Dermis microvascular lymphatic vessel endothelial cell (primary cell): ENCODE measurements around the gene CFAP90. TPM values are rescaled to one million over a fixed set of nuclear protein-coding genes. Genes with fewer than 3 reads are reported as not detected.

Source experiments
- DNase-seq, 2 donors: peaks; one replicate each; pipeline versions ENCODE4 v3.0.0 to v3.0.0-alpha.2; 2010; ENCODE audit warnings: low read depth in 2 of 2
- total RNA-seq: library from RNA; depleted of rRNA; stranded (reverse); fragments of >200 nt; gene quantifications from 2 replicates; pipeline ENCODE4 v1.2.1, GENCODE V29; 2014

Gene CFAP90
- total RNA-seq, 1 donor from 2014 or later, result not detected

DNA sequence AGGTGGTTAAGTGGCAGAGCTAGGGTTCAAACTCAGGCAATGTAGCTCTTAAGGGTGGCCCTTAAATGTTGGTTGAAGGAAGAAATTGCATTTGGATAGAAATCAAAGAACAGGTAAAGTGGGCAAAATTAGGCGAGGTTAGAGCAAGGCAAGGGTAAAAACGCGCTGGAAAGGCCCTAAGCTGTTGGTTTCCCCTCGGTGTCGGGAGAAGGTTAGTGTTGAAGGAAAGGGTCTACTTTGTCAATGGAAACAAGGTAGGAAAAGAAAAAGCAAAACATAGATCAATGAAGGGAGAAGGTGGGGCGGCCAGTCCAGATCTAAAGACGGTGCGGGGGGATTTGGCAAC is 17.5 kb upstream of the CFAP90 start:
- DNase-seq, result no peak

DNA sequence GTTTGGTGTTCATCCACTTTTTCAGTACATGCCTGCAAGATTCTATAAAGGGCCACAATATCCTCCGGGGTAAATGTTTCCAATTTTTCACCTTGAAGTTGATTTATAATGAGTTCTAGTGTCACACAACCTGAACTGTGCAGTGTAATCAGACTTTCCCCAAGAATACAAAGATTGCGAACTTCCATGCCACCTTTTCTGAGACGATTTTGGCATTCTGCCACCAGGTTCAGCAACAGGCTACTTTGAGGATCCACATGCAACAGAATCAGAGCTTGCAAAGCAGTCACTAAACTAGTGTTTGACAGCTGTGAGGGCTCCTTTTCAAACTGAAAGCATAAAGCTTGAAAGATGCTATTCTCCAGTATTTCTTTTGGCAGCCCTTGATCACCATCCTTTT is 16.3 kb upstream of the CFAP90 start:
- no peak for DNase-seq

DNA sequence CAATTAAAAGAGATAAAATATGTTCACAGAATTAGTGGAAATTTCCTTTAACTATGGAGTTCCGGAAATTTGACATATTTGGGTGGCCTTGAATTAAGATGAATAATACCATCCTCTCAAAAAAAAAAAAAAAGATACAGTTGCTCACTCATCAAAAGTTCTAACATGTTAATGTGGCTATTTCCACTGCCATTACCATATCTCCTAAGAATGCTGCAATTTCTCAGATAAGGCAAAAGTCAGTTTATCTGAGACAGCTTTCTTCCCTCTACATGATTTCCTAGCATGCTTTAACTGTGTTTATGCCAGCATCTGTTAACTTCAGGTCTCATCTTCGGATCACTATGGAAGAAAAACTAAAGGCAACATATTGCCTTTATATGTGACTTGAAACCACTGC is 15.3 kb upstream of the CFAP90 start:
- DNase-seq, result no peak

DNA sequence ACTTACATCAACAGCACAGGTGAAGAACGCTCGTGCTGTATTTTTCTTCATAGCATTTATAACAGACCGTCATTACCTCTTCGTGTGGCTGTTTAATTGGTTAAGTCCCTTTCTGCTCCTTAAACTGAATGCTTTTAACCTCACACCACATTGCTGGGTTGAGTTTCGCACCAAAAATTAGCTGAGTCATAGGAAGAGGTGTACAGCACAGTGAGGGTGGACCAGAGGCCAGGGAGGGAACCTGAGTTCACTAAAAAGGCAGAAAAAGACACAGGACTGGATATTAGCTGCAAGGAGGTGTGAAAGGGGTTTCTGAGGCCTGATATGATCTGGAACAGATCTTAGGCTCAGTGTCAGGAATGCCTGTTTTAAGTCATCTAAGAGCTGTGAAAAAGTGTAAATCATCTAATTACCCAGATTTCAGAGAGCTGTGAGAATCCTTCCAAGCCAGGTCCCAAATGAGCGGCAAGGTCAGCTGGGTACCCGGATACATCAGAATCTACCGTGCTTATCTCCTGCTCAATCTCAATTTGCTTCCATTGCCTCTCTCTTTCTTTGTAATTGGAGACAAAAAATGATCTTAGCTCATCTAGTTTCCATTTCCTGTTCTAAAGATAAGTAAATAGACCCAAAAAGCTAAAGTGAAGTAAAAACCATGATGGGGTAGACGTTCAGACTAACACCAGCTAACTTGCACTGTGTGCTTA is 7.1 kb upstream of the CFAP90 start:
- DNase-seq, result no peak

DNA sequence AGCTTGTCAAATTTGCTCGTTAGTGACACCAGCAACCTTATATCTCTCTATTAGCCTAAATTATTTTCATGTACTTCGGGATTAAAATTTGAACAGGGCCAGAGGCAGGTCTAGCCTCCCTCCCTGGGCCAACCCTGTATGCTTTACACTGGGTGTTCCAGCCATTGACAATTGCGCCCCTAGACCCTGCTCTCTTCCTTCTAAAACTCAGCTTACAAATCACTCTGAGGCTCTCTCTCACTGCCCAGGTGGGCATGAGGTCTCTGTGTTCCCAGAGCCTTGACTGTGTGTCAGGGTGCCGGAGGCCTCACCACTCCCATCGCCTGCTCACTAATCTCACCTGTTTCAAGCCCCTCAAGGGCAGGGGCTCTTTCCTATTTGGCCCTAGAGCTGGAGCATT is 6.4 kb upstream of the CFAP90 start:
- no peak for DNase-seq

DNA sequence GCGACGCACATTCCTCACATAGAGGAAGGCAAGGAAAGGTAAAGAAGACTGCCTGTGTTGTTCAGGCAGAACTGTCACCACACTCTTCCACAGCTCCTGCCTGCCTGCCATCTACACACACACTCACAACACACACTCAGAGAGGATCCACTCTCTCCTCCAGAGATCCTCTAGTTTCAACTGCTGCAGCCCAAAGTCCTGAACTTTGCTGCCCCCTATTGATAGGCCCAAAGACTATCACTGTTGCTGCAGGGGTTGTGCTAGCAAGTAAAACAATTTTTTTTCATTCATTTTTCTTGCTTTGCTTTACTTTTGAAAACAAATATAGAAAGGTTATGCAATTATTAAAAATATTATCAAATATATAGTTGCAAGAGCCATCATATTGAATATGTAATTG is 5.9 kb upstream of the CFAP90 start:
- DNase-seq, result peak; percentile 17 to 45

DNA sequence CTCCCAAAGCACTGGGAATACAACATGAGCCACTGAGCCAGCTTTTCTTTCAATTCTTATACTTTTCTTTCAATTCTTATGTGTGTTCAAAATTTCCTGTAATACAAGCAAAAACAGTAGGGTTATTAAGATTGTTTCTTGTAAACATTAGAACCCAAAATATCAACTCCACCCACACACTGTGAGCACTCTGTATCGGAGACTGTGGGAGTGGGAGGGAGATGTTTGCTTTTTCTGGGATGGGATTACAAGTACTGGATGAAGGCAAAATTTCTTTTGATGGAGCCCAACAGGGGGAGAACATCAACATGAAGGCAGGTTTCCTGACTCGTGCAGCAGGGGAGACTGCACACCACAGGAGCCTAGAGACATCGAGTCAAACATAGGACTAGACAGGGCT is 4.7 kb upstream of the CFAP90 start:
- DNase-seq, result no peak

DNA sequence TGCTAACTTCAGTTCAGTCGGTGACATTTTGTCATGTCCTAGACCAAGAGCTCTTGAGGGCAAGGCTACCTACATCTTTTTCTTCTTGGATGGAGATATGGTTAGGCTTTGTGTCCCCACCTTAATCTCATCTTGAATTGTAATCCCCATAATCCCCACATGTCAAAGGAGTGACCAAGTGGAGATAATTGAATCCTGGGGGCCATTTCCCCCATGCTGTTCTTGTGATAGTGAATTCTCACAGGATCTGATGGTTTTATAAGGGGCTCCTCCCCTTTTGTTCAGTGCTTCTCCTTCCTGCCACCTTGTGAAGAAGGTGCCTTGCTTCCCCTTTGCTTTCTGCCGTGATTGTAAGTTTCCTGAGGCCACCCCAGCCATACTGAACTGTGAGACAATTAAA is 2.1 kb upstream of the CFAP90 start:
- DNase-seq, result no peak

DNA sequence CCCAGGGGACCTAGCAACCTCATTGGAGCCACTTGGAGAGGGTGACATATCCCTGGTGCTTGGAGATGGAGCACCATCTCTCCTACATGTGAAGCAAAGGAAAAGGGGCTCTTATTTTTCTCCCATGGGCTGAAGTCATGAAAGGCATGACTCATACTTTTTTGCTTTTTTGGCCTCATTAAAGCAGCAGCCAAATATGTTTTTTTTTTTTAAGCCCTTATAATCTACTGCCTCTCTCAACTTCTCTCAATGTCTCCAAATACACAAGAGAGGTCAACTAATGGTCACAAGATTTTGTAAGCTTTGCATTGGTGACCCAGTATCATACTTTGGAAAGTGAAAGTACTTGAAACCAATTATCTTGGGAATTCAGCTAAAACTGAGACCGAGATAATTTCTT is 1.6 kb upstream of the CFAP90 start:
- no peak for DNase-seq

DNA sequence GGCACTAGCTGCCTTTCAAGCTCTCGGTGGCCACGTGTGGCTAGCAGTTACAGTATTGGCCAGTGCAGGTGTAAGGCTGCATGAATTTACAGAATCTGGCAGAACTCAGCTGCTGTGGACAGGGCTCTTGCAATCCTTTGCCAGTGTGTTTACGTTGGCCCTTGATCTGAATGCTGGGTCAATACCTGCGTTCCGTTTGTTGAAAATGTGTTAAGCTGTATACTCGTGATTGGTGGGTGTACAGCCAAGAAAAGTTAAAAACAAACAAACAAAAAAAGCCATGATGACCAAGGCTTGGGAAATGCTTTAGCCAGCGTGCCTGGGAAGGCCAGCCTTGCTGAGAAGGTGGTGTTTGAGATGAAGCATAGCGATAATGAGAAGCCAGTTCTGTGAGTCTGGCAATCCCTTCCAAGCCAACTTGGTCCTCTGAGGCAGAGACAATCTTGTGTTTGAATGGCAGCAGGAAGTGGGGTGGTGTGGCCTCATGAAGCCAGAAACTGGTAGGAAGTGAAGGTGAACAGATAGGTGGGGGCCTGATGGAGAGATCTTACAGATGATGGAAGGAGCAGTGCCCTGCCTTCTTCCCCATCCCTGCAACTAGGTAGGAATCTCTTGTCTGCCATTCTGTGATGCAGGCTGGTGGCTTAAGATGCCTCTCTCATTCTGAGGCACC is 820 bp upstream of the CFAP90 start:
- DNase-seq, result no peak

DNA sequence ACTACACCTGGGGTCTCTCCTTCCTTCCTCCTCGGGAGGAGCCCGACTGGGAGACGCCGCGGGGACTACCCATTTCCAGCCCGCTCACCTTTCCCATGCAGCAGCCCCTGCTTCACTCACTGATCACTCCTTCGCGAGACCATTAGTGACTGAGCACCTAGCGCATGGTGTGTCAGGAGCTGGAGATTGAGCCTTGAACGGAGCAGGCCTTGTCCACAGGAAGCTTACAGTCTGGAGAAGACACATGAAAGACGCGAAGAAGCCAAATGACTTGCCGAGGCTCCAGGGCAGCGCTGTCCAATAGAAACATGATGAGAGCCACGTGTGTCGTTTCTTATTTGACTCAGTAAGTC is 283 bp upstream of the CFAP90 start:
- DNase-seq, result no peak

DNA sequence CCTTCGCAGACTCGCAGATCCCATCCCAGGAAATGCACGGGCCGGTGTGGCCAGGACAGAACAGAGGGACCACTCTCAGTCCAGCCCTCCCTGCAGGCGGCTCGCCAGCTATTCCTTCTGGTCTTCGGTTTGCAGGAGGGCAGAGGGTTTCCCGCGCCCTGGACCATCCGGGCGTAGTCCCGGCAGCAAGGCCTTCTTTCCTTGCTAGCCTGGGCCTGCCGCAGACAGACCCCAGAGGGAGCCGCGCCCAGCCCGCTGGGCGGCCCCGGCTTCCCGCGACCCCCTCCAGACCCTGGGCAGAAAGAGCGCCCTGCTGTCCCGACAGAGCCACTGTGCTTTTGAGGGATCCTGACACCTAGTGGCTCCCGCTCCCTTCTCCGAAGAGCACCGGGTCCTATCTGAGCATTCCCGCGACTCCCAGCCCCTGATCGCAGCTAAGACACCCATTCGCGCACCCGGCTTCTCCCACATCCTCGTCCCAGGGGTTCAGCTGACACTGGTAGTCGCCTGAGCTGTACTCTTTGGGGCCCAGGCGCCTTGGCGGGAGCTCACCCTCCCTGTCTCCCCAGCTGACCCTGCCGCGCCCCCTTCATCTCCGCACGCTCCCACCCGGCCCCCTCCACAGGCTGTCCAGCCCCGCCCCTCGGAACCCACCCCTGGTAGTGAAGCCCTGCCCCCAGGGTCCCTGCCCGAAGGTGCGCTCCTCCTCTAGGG is 1.1 kb downstream of the CFAP90 start:
- DNase-seq, result no peak

DNA sequence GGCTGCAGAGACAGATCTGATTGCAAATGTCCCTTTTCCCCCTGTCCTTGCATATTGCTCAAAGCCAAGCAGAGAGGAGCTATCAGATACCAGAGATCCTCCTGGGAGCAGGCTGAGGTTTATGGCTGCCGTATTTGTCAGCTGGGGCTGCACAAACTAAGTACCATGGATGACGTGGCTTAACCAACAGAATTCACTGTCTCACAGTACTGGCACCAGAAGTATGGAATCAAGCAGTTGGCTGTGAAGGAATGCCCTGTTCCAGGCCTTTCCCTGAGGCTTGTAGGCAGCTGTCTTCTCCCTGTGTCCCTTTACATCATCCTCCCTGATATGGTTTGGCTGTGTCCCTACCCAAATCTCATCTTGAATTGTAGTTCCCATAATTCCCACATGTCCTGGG is 2.6 kb downstream of the CFAP90 start:
- DNase-seq, result no peak

DNA sequence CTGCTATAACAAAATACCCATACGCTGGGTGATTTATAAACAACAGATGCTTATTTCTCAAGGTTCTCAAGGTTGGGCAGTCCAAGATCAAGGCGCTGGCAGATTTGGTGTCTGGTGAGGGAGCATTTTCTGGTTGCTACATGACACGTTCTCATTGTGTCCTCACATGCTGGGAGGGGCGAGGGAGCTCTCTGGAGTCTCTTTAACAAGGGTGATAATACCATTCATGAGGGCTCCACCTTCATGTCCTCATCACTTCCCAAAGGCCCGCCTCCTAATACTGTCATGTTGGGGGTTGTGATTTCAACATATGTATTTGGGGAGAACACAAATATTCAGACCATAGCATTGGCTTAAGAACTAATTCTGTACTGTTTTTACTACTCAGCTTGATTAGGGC is 4.6 kb downstream of the CFAP90 start:
- DNase-seq, result no peak

DNA sequence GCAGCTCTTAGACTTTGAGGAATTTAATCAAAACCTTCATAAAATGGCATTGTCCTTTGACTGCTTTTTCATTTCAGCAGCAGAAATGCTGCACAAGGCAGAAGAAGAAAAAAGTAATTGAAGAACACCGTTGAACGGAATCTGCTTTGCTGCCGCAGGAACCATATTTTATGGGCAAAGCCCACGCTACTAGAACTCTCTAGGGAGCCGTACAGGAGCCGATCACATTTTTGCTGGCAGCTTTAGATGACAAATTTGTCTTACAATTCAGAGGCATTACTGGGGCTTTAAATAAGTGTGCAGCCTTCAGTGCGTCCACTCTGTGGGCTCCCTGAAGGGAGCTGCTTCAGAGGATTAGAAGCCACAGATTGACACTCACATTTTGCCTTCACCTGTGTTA is 5.4 kb downstream of the CFAP90 start:
- no peak for DNase-seq

DNA sequence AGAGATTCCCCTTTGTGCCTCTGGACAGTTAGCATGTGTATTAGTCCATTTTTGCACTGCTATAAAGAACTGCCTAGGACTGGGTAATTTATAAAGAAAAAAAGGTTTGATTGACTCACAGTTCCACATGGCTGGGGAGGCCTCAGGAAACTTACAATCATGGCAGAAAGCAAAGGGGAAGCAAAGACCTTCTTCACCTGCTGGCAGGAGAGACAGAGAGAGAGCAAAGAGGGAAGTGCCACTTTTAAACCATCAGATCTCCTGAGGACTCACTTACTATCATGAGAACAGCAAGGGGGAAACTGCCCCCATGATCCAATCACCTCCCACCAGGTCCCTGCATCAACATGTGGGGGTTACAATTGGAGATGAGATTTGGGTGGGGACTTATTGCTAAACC is 6.0 kb downstream of the CFAP90 start:
- no peak for DNase-seq

DNA sequence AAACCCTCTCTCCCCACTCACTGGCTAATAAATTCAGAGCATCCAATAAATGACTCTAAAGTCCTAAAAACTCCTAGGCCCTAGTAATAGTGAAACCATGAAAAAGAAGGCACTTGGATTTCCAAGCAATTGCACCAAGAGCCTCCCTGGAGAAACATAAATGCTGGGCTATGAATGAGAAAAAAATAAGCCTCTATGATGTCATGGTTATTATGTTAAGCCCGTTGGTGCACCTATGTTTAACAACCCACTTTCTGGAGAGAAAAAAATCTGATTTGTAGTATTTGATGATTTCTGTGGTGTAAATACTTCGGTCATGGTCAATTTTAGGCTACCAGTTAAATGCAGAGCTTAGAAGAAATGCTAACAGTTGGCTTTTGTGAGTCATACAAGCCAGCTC is 8.4 kb downstream of the CFAP90 start:
- no peak for DNase-seq

DNA sequence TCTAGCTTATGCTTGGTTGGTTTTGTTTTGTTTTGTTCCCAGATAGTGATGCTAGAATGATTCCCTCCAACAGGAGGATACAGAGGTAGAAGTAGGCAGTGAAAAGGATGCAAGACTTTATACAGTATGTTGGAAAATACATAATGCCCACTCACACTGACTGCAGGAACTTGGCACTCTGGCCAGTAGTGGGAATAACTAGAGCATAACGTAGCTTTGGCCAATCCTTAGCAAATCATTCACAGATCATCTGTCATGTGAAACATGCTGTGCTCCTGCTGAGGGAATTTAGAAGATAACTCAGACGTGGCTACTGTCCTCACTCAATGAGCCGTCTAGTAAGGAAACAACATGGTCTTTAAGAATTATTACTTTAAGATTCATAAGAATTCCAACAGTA is 13.5 kb downstream of the CFAP90 start:
- no peak for DNase-seq

DNA sequence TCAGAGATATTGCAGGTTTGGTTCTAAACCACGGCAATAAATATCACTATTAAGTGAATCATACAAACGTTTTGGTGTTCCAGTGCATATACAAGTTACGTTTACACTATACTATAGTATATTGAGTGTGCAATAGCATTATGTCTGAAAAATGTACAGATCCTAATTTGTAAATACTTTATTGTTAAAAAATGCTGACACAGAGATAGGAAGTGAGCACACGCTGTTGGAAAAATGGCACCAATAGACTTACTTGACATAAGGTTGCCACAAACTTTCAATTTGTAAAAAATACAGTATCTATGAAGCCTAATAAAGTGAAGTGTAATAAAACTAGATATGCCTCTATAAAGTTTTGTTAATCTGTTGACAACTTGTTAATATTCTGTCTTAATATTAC is 16.0 kb downstream of the CFAP90 start:
- no peak for DNase-seq

DNA sequence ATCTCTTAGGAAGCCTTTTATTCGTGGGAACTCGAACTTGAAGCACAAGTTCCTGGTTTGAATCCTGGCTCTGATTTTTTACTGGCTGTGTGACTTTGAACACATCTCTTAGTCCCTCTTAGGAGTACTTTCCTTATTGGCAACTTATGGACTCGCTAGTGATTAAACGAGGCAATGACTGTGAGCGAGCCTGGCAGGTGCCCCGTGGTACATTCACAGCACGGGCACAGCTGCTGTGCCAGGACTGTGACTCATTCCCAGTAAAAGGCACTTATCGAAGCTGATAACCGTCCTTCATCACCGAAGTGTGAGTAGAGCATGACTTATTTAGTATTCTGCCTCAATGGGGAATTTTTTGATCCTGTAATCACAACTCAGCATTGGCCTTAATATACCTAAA is 22.7 kb downstream of the CFAP90 start:
- no peak for DNase-seq

DNA sequence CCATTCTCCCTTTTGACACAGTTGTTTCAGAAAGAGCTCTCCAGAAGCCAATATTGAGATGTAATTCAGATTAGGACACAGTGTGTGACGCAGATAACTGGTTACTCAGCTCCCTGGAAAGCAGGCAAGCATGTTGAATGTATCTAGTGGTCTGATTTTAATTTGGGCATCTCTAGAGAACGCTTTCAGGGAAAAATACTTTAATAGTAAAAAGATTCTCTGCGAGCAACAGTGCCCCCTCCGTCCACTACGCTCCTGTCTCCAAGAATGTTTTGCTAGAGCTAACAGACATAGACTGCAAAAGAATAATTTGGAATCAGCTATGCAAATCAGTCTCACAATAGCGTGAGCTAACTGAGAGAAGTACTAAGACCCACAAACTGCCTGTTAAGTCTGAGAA is 23.3 kb downstream of the CFAP90 start:
- DNase-seq, result no peak

DNA sequence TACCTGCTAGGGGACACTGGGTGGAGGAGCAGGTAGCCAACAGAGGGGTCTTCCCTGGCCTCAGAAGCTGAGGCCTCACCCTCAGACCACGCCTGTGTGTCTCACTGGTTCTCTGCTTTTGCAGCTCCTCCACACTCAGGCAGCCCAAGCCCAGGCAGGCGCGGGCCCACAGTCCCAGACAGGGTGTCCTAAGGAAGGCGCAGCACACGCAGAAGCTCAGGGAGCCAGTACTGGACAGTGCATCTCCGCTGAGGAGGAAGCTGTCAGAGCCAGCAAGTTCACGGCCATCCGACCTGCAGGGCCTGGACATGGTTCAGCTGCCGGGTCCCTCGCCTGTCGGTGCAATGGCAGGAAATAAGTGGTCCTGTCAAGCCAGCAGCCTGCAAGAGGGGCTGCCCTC is 25.3 kb downstream of the CFAP90 start:
- no peak for DNase-seq

DNA sequence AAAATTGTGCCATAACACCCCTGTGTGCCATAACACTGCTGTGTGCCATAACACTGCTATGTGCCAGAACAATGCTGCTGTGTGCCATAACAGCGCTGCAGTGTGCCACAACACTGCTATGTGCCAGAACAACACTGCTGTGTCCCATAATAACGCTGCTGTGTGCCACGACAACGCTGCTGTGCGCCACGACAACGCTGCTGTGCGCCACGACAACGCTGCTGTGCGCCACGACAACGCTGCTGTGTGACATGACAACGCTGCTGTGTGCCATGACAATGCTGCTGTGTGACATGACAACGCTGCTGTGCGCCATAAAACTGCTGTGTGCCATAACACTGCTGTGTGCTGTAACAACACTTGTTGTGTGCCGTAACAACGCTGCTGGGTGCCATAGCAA is 25.9 kb downstream of the CFAP90 start:
- DNase-seq, result no peak
